Activated naive CD4-positive, alpha-beta T cell treated with Interleukin-2 at 50 U/mL for 16 hours (primary cell): ENCODE data around the gene UMOD.
"Not testable (repeated sequence)": the region's sequence is repeated elsewhere in the genome, so short reads cannot be mapped to it uniquely, and the experiment has no call there.

Source experiments
- DNase-seq: peaks from one replicate; pipeline ENCODE4 v3.0.0-alpha.2; 2020

UMOD gene

DNA sequence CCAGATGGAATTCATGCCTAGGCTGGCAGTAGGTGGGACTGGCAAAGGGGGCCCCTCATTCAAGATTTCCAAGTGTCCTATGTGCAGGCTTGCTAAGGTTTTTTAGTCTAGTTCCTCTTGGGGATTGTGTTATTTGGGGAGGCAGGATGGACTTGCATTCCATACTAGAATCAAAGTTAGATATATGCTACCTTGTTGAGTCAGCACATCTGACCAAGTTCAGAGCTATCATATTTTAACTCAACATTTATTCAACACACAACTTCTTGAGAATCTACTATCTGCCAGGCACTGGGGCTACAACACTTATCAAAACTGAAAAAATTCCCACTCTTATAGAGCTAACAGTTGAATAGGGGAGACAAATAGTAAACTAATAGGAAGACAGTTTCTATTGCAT lies 31.9 kb downstream of the UMOD start:
- no peak for DNase-seq

DNA sequence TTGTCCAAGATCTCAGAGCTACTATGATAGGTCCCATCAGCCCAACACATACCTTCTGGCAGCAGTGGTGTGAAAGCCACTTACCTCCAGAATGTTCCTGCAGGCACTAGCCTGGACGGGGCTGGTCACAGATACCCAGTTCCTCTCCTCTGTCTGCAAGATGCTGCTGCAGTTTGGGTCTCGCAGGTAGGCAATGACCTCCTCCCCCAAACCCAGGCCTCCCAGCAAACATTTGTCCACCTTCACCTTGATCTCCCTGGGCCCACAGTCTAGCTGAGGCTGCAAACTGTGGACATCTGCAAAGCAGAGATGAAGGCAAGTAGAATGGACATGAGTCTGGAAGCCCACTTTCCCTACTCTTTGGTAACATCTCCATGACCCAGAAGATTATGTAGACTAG lies 32.3 kb downstream of the UMOD start:
- no peak for DNase-seq

DNA sequence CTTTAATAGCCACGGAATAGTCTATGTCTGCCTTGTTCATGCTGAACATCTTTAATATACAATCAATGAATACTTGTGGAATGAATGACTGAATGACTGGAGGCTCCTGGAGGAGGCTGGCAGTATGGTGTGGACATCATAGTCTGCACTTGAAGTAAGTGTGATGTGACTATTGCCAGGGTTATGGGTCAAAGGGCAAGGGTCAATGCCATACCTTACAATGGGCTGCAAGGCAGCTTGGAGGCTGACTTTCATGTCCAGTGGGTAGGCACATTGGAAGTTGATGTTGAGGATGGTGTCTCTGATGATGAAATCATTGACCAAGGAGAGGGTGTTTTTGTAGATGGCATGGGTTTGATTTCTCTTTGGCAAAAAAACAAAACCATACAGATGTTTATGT lies 33.1 kb downstream of the UMOD start:
- DNase-seq, result no peak

DNA sequence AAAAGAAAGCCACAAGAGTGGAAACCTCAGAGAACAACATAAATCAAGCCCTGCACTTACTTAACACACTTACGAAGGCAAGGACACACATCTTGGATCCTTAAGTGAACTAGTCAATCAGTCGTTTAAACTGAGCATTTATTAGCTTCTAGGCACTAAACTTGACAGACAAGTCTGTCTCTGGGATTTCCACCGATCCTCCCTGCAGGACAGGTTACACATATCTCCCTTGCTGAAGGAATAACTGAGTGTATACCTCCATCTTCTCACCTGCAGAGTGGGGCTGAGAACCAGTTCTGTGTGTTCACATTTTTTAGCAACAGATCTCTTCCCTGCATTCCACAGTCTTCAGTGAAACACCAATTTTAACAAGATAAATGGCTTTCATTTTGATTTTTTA lies 34.1 kb downstream of the UMOD start:
- DNase-seq, result no peak

DNA sequence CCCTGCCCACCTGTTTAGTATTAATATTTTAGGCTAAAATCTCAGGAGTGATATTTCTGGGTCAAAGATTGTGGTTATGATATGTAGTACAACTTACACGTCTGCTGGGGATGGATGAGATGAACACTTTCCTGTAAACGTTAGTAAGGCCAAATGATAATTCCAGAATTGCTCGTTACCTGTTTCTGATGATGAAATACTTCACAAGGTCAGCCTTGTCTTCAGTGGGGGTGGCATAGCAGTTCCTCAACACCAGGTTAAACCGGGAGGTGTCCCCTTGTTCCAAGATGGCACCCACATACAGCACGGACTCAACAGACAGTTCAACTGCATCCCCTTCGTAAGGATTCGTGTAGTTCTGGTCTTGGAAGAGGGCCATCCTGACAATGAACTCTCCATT lies 34.5 kb downstream of the UMOD start:
- no peak for DNase-seq

DNA sequence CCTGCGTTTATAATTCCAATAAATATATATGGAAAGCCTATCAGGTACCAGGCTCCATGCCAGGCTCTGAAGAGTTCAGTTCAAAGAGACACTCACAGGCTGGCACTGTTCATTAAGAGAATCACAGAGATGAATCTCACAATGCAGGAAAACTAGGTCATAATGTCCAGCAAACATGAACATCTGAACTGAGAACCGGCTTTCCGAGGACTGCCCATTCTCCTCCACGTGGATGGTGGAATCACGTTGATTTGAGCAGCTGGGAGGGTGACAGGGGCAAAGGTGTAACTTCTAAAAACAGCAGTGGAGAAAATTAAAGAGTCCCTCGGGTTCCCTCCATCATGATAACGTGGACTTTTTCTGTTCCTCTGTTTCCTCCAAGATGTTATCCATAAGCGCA lies 35.4 kb downstream of the UMOD start:
- no peak for DNase-seq

DNA sequence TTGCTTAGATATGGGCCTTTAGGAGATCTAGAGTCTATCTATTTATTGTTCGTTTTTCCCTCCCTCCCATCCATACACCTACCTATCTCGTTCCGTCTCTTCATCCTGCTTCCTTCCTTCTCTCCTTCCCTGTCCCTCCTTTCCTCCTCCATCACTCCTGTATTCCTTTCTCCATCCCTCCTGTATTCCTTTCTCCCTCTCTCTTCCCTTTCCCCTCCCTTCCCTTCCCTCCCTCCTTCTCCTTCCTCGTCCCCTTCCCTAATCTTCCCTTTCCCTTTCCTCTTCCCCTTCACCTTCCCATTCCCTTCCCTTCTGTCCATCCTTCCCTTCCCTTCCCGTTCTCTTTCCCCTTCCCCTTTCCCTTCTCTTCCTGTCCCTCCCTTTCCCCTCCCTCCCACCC lies 35.8 kb downstream of the UMOD start:
- no peak for DNase-seq

DNA sequence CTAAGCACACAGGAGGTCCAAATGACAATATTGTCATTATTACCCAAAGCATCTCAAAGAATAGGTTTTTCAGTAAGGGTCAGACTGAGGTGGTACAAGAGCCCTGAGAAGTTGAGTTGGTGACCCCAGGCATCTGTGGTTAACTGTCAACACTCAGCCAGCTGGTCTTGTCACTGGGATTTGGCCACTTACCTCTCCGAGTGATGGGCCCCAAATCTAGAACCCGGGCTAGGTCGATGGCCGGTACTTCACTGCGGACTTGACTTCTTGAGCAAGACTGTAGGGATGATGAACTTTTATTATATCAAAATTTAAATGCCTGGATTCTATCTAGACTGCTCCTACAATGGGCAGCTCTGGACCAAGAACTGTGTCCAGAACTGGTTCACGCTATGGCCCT lies 36.8 kb downstream of the UMOD start:
- no peak for DNase-seq

DNA sequence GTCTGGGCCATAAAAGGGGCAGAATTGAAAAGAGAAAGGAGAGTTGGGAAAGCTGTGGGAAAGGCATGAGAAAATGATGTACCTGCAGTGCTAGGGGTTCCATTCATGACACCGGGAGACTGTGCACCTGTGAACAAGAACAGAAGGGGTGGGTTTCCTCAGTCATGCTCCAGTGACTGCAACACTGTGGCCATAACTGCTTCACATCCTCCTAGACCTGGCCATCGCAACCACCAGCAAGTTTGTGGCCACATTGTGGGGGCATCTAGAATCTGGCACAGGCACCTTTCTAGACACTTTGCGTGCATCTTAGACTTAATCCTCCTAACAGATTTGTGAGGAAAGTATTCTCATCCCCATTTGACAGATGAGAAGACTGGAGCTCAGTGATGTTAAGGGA lies 37.9 kb downstream of the UMOD start:
- DNase-seq, result no peak

DNA sequence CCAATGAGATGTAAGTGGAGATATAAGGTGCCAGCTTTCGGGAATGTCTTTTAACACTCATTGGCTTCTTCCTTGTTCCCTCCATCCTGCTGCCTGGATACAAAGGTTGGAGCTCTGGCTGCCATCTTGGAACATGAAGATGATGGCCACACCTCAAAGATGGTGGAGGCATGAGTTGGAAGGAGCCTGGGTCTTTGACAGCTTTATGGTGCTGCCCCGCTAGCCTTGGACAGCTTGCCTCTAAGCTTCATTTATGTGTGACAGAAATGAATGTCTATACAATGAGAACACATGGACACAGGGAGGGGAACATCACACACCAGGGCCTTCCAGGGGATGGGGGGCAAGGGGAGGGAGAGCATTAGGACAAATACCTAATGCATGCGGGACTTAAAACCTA lies 38.8 kb downstream of the UMOD start:
- DNase-seq, result no peak

DNA sequence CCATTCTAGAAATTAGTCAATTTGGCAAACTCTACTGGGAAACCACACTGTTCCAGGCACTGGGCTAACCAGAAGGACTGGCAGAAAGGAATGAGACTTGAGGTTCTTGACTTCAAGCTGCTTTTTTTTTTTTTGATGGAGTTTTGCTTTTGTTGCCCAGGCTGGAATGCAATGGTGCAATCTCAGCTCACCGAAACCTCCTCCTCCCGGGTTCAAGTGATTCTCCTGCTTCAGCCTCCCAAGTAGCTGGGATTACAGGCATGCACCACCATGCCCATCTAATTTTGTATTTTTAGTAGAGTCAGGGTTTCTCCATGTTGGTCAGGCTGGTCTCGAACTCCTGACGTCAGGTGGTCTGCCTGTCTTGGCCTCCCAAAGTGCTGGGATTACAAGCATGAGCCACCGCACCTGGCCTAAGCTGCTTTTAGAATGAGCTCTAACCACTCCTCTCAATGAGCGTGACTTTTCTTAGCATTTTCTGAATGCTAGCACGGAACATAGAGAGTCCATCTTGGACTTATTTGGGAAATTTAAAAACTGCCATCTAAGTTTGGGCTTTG lies 39.9 kb downstream of the UMOD start:
- DNase-seq, result not testable (repeated sequence)

DNA sequence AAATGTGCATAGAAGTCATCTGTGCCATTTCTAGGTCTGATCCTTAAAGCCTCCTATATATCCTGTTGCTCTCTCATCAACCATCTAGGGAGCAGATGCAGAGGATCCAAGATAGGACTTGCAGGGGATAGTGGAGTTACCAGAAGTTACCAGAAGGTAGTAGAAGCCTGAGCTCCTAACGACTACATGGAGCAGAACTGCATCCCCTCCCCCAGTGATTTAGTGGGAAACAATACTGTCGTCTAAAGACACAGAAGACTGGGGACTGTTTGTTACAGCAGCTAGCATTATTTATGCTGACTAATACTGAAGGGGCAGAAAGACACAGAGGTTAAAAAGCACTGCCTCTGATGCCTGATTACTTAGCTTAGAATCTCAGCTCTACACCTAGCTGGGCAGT lies 41.0 kb downstream of the UMOD start:
- DNase-seq, result no peak

DNA sequence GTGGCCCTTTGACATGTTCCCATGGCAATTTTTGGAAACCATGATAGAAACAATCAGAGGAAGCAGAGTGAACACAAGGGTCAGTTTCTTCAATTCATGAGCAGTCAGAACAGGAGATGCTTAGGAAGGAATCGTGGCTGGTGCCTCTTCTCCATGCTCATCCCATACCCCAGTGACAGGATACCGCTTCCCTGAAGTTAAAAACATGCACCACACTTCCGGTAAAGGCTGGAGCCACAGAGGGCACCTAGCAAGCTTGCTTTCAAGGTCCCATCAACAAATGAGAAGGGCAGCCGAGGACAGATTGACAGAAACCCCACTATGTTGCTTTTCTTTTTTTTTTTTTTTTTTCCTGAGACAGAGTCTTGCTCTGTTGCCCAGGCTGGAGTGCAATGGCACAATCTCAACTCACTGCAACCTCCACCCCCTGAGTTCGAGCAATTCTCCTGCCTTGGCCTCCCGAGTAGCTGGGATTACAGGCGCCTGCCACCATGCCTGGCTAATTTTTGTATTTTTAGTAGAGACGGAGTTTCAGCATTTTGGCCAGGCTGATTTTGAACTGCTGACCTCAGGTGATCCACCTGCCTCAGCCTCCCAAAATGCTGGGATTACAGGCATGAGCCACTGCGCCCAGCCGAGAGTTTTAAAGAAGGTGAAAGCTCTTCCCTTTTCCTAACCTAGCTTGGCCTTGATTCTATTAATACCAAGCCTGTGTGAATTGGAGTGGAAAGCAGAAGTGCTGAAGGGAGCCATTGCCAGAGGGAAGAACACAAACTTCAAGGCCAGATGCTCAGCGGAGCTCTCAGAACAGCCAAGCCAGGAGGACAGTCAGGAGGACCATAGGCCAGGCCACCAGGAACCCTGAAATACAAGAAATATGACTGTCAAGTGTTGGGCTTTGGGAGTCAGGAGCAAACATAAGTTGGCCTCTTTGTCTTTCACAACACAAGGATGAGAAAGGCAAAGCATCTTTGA lies 41.8 kb downstream of the UMOD start:
- DNase-seq, result no peak

DNA sequence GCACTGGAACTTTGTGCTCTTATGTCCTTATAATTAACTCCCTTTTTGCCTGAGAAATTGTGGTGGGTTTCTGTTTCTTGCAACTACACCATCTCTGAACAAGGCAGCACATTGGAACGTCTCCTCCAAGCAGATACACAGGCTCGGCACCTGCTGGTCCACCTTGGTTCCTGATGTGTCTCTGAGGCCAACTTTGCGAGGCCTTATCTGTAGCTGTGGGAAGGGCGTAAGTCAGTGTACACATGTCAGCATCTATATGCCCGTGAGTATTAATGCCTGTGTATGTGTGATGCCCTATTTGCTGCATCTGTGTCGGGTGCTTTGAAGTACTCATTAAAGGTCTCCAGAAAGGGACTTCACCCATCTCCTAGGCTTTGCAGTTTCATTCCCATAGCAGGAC lies 42.7 kb downstream of the UMOD start:
- DNase-seq, result no peak

DNA sequence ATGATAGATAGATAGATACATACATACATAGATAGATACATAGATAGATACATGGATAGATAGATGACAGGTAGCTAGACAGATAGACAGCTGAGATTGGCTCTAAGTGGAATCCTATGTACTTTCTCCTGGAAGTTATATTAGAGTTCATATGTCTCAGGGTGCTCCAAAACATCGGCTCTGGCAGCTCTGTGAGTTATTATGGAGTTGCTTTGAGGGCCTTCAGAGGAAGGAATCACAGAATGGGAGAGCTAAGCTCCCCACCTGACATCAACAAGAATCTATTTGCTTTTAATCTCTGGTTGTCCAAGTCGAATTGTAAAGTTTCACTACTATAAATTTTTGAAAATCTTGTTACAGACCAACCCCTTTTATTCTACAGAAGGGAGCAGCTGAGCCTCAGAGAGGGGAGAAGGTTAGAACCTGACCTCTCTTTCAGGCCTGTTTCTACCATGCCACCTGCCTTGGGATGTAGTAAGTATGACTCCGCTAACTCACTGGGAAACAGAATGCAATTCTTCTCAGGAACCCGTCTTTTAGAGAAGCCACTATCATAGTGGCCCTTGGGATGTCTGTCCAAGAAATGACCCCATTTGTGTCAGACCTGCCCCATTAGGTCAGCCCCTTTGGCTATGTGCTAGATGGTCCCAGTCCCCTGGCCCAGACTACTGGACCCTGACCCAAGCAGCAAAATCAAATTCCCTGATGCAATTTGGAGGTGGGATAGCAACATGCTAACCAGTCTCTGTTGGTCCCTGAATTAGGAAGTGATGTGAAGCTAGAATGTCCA lies 43.5 kb downstream of the UMOD start:
- no peak for DNase-seq

DNA sequence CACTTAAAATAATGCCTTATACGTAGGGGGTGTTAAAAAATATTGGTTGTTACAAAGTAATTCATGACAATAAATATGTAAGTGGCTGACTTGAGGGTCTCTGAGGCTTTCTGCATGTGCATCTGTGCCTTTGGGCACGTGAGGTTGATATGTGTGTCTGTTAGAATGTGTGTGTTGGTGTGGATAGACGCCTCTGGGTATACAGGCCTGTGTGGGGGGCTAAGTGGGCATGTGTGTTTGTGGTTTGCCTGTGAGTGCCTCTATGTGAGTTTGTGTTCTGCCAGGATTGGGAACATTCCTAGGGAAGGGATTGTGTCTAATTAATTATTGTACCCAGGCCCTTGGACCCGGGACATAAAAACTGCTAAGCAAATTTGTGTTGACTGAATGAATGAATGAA lies 44.2 kb downstream of the UMOD start:
- DNase-seq, result no peak

DNA sequence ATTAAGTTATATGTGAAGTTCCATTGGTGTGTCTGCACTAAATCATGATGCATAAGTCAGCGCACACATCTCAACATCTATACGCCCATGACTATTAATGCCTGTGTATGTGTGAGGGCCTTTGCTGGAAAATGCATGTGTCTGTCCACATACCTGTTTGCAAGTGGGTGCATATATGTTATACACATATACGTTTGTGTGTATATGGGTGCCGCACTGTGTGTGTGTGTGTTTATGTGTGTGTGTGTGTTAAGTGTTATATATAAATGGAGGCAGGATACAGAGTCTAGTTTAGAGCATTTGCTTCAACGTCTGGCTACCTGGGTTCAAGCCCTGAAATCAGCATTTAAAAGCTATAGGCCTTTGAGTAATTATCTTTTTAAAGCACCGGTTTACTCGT lies 44.7 kb downstream of the UMOD start:
- DNase-seq, result no peak

DNA sequence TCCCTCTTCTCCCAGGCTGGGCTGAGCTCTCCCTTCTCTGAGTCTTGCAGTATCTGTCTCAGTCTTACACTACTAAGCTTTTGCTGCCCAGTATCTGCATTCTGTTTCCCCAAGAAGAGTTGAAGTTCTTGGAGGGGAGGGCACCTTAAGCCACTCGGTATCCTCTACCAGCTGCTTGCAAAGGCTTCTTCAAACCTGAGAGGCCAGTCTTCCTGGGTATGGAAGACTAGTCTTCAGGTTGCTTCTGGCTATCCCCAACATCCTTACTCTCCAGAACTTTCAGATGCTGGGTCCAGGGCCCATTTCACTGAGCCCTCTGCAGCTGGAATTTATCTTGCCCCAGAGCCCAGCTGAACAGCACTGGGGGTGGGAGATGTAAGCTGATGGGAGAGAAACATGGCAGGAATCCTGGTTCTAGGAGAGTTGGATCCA lies 45.3 kb downstream of the UMOD start:
- DNase-seq, result no peak

DNA sequence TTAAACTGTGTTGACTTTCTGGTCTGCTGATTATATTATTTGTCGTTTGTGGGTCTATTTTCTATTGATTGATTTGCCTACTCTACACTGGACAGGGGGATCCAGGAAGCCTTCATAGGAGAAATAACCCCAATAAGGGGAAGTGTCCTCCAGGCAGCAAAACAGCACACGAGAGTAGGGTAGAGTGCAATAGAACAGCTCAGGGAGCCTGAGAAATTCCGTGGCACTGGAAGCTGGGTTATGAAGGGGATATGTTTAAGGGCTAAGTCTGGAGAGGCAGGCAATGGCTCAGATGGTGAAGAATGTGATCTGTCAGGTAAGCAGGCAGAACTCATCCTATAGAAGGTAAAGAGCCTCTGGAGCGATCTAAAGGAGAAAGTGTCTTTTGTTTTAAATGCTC lies 46.1 kb downstream of the UMOD start:
- no peak for DNase-seq

DNA sequence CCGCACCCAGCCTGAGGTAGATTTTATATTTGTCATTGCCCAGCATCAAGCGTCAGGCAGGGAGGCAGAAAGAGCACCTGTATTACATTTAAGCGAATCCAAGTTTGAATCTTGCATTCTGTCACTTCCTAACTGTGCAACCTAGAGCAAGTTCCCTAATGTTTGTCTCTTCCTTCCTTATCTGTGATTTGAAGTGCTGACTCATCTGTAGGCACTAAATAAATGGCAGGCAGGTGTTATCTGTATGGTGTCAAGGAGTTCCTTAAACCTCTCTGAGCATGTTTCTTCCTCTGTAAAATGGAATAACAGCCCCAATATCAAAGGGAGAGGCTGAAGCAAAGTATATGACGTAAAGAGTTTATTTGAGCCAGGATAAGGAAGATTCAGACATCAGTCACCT lies 49.5 kb downstream of the UMOD start:
- no peak for DNase-seq

DNA sequence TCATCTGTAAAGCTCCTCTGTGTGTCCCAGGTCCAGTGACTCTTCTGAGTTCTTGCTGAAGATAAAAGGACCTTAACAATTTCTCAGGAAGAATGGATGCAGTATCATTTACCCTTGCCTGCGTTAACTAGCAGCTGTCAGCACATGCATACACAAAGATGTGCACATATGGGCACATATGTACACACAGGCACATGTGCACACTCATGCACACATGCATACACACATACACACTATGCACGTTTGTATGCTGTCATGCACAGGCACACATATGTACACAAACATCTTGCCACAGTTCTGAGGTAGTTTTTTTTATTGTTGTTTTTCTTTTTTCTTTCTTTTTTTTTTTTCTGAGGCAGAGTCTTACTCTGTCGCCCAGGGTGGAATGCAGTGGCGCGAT lies 50.1 kb downstream of the UMOD start:
- DNase-seq, result no peak

DNA sequence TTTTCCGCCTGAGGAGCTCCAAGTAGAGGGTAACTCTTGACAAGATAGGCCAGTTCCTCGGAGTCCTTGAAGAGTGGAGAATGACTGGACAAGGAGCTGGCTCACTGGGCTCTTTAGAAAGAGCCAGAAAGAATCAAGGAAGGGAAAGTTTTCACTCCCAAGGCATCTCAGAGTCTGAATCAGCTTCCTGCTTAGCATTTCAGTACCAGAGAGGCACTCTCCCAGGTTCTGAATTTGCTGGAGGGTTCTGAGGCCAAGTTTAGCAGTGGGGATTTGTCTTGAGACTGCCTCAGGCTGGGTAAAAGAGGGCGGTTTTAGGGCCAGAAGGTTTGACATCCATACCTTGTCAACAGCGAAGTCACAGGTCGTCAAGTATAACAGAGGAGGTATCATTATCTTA lies 50.7 kb downstream of the UMOD start:
- no peak for DNase-seq

DNA sequence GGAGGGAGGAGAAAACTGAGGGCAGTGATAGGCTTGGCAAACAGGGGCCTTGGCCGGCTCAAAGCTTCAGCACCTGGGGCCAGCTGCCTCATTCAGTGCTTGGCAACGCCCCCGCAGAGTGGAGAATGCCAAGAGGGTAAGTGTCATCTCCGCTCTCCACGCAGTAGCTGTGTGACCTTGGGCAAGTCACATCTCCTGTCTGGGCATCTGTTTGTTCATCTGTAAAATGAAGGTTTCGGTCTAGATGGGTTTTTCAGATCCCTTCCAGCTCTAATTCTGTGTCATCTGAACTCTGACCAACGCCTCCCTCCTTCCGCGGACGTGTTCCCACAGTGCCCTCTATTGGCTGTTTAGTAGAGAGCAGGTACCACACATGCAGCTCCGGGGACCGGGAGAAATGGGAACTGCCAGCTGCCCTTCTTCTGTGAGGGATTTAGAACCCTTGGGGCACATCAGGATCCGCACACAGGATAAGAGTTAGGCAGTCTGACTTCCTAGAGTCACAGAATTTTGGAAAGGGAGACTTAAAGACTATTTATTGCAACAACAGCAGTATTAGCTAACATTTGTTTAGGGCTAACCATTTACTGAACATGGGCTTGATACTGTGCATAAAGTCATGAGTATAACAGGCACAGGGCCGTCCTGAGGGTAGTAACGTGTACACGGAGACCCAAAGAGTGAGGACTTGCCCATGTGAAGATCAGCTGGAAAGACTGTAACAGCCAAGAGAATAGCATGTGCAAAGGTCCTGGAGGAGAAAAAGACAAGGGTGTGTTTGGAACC lies 52.0 kb downstream of the UMOD start:
- DNase-seq, result peak; percentile 2
